Endothelial cell of umbilical vein (primary cell): ENCODE results near the gene VWA5A.

Source experiments
- CTCF ChIP-seq, 2 donors: IDR thresholded peaks; 1 replicate in 1 of 2; 2 replicates in 1 of 2; pipeline ENCODE4 v1.5.1; 2011; ENCODE audit warnings: low read length in 2 of 2, mild to moderate bottlenecking in 2 of 2, moderate library complexity in 2 of 2, control low read depth in 1 of 2, inconsistent platforms in 1 of 2, low read depth in 1 of 2; ENCODE audit not compliant: insufficient read depth in 1 of 2; ENCODE audit errors: extremely low read depth in 1 of 2
- EZH2 ChIP-seq: IDR thresholded peaks from 2 replicates; pipeline ENCODE4 v1.6.1; 2012; ENCODE audit warnings: borderline replicate concordance, low read depth, mild to moderate bottlenecking, moderate library complexity, low read length, inconsistent platforms; ENCODE audit not compliant: severe bottlenecking
- FOS ChIP-seq: IDR thresholded peaks from 2 replicates; pipeline ENCODE4 v1.6.1; 2011; ENCODE audit warnings: mild to moderate bottlenecking, low read length, moderate library complexity, borderline replicate concordance; ENCODE audit not compliant: insufficient read depth
- GATA2 ChIP-seq: IDR thresholded peaks from 2 replicates; pipeline ENCODE4 v1.7.0; 2011; ENCODE audit warnings: low read depth, mild to moderate bottlenecking, moderate library complexity, mixed read lengths, low read length; ENCODE audit not compliant: insufficient read length, insufficient read depth
- JUN ChIP-seq: IDR thresholded peaks from 2 replicates; pipeline ENCODE4 v1.6.1; 2011; ENCODE audit warnings: borderline replicate concordance, low read depth; ENCODE audit not compliant: insufficient read length, insufficient read depth
- MAX ChIP-seq: IDR thresholded peaks from 2 replicates; pipeline ENCODE4 v1.6.1; 2011; ENCODE audit not compliant: insufficient read depth, insufficient read length
- MYC ChIP-seq: IDR thresholded peaks from one replicate; pipeline ENCODE4 v1.6.1; 2011; ENCODE audit warnings: mild to moderate bottlenecking, low read depth, low read length
- POLR2A ChIP-seq: IDR thresholded peaks from 2 replicates; pipeline ENCODE4 v1.6.1; 2012; ENCODE audit warnings: low read depth, mild to moderate bottlenecking, control low read depth, low read length
- POLR2AphosphoS5 ChIP-seq: IDR thresholded peaks from 2 replicates; pipeline ENCODE4 v1.6.1; 2012; ENCODE audit warnings: low read depth, mild to moderate bottlenecking, control low read depth, low read length, moderate library complexity; ENCODE audit not compliant: insufficient read depth

- TF ChIP-seq CTCF (IDR thresholded peaks at IDR 0.05; ENCODE audit: extremely low read depth in 1 of 2, insufficient read depth in 1 of 2, low read depth in 1 of 2, low read length in 2 of 2) (no peak), POLR2A (no peak), MAX (no peak), POLR2AphosphoS5 (no peak), FOS (no peak), GATA2 (no peak), EZH2 (no peak), MYC (no peak), JUN (no peak)
Measured at GRCh38 chr11:124085997-124086846, 29.0 kb upstream of the VWA5A start.
